GM21390 (cell line): ENCODE data around the gene TPCN2.

Experiments used
- ATAC-seq: cut with Tn5 transposase; IDR thresholded peaks from one replicate; pipeline ENCODE4 v1.9.1; 2021; ENCODE audit not compliant: unreplicated experiment

The TPCN2 gene

DNA sequence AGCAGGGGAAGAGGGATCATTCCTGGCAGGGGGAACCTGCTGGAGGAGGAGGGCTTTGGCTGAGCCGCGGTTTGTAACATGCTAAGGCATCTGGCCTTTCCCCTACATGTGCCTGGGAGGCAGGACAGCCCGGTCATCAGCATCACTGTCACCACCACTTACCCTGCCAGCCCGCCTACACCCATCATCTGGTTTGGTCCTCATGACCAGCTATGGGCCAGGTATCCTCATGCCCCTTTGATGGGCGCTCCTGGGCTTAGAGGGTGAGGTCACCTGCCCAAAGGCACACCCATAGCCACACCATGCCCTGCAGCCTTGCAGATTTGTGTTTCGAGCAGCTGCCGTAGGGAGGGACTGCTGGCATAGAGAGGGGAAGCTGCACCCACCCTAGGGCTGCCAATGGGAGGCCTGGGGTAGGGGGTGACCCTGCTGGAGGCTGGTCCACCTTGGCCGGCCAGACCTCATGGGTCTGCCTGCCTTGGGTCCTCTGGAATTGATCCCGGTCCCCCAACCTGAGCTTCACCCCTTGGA lies 38.3 kb upstream of the TPCN2 start:
- no peak for ATAC-seq

DNA sequence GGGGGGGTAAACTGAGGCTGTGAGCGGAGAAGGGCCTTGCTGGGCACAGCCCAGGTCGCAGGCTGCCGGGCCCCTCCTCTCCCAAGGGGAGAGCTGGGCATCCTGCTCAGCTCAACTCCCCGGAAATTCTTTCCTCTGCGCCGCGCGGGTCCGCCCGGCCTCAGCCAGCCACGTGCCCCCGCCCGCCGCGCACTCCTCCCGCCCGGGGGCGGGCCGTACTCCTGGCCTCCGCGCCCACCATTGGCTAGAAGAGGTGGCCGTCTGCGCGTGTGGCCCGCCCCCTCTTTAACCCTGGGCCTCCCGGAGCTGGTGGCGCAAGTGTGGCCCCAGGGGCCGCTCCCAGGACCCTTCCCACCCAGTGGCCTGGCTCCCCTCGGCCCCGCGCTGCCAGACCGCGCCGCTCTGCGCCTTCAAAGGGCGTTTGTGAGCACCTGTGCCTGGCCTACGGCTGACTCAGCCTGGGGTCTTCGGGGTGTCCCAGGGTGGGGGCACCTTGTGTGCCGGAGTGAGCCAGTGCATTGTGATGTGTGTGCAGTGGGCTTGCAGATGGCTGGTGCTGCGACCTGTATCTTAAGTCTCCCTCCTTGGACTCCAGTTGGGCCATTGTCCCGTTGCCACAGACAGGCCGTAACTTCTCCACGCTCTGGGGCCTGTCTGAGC lies 37.6 kb upstream of the TPCN2 start:
- ATAC-seq, result no peak

DNA sequence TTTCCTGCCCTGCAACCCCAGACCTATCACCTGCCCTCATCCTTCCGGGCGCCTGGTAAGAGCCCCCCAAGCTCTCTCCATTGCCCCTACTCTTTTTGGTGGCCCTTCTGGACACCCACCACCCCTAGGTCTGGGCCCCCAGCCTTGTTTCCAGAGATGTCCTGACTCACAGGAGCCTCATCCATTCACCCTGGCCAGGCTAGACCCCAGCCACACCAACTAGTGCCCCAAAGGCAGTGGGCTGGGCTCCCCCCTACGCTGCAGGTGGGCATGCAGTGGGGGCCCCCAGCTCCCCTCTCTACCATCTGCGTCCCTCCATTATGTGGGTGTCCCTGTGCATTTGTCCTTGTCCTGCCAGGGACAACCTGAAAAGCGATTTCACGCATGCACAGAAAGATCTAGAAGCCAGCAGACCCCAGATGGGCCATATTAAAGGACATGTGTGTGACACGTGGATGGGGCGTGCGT lies 37.1 kb upstream of the TPCN2 start:
- ATAC-seq, result no peak

DNA sequence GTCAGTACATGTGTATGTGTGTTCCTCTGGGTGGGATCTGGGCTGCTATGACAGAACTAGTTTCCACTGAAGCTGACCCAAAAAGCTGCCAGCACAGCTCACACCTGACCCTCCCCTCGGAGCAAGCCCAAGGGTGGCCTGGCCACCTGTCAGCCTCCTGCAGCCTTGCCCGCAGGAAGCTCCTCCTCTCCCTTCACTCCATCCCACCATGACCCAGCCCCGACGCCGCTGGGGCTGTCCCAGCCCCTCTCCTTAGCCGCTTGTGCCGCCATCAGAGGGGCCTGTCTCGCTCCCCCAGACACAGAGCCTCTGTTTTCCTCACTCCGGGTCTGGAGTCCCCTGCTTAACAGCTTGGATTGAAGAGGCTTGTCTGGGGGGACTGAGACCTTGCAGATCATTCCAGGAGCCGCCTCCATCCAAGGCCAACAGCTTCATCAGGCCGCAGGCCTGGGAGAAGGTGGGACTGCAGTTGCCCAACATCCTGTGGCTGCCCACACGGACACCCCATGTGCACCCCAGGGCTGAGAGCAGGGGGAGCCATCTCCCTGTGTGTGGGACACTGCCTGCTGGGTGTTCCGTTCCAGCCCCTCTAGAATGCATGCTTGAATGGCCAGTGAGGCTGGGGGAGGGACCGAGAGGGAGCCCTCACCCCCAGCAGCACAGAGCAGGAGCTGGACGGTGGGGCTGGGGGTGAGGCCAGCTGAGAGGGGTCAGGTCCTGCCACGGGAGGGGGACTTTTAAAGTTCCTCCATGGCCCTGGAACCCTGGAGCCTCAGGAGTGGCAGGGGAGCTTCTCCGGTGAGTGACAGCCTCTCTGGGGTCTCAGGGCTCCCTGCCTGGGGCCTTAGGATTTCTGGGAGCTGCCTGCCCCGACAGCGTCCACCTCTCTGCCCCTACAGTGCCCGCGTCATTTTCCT lies 36.4 kb upstream of the TPCN2 start:
- no peak for ATAC-seq

DNA sequence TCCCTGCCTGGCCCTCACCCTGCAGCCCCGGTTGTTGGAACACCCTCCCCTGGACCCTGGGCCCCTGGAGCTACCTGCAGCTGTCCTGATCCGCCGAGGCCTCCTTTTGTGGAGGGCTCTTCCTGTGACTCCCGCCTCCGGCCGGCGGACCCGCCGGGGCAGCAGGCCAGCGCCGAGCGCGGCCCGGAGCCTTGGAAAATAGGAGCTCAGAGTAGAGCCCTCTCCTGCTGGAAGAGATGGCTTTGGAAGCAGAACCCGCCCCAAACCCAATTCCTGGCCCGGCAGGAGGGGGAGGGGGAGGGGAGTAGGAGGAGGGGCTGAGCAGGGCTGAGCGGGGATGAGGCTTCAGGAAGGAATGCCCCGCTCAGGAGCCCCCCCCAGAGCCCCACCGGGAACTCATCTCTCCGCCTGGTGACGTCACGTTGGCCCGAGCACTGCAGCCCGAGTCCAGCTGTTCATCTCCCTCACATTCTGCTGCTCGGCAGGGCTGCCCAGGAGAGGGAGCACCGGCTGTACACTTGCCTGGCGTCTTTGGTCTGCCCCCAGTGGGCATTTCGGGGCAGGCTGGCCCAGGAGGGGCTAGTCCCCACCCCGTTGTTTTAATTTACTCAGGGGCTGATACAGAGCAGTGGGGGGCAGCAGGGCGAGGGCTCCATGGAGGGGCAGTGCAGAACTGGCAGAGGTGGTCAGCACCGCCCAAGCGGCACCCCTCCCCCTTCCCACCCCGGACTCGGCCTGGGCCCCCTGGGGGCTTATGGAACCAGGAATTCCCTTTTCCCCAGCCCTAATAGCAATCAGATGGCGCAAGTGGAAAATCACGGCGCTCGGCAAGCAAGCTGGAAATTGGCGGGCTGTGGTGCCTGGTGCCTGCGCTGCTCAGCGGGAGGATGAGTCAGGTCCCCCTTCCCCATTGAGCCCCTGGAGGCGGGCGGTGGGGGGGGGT lies 35.5 kb upstream of the TPCN2 start, which contains the start of gene MRGPRF:
MRGPRF (minus strand) TSS at position 238 of the 943 bp plus-strand sequence. CDS start 3,345 bp downstream, outside the sequence.
- ATAC-seq, result no peak

DNA sequence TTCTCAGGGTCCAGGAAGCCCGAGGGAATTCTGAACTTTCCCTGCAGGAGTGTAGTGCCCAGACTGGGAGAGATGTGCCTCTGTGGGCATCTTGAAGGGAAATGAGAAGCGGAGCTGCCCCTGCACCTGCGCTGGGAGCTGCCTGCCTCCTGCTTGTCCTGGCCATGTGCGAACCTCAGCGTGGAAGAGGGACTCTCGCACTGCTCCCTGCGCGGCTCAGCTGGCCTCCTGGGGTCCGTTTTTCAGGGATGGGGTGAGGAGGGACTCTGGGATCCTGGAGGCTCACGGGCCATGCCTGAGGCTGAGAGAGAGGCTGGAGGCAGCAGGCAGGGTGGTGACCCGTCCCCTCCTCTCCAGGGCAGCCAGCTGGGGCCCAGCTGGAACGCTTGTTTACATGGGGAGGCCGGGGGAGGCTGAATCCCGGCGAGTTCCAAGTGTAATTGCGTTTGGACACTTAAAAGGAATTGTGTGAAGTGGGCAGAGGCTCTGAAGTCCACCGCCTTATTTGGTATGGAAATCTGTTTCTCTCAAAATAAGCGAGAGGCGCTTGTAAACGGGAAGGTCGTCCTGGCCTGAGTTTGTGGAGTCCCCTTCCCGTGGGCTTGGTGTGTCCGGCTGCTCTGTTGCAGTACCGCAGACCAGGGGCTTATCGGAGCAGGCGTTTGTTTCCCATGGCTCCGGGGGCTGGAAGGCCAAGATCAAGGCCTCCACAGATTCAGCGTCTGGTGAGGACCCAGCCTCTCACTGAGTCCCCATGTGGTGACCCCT lies 34.5 kb upstream of the TPCN2 start:
- ATAC-seq, result no peak

DNA sequence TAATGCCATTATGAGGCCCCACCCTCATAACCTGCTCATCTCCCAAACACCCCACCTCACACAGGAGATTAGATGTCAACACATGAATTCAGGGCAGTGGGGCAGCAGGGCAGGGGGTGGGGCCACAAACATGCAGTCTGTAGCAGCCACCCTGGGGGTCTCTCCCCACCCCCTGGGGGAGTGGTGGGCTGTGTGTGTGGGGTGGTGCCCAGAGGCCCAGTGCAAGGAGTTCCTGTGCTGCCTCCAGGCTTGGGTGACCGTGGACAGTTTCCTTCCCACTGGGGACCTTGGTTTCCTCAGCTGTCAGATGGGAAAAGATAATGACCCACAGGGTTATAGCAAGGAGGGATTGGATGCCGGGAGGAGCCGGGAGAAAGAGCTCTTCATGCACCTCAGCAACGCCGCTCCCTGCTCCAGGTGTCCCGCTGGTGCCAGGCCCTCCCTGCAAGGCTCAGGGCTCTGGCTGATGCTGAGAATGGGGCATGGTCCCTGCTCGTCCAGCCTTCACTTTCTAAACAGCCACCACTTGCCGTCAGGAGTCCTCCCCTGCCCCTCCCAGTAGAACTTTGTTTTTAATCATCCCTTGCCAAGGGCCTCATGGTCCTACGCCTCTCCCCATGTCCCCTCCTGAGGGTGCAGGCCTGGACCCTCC lies 33.7 kb upstream of the TPCN2 start:
- ATAC-seq, result no peak

DNA sequence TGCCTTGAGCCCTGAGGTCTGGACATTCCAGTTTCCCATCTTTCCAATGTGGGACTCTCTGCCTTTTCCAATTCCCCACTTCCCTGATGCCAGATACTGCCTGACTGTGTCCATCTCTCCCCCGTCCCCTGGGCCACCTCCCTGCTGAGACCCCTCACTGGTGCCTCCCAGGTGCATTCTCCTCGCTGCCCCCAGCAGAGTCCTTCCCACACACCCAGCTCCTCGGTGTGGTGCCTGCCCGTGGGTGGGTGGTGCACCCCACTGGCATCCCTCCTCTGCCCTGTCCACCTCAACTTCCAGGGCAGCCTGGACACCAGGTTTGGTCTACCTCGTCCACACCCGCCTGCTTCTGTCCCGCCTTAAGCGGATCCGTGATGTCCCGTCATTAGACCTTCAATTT lies 30.8 kb upstream of the TPCN2 start:
- ATAC-seq, result no peak

DNA sequence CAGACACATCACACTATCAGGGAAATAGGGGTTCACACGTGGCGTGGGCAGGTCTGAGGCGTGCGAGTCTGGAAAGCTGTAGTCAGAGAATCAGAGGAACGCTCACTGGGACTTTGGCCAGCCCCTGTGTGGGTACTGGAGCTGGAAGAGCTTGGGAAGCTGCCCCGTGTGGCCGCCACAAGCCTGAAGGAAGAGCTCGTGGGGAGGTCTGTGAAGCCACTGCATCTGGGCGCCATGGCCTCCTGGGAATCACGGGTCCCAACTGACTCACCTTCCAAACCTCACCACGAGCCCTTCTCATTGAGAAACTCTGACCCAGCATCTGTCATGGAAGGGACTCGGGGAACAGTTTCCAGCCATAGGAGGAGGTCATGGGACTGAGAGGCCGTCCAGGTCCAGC lies 29.8 kb upstream of the TPCN2 start:
- ATAC-seq, result no peak

DNA sequence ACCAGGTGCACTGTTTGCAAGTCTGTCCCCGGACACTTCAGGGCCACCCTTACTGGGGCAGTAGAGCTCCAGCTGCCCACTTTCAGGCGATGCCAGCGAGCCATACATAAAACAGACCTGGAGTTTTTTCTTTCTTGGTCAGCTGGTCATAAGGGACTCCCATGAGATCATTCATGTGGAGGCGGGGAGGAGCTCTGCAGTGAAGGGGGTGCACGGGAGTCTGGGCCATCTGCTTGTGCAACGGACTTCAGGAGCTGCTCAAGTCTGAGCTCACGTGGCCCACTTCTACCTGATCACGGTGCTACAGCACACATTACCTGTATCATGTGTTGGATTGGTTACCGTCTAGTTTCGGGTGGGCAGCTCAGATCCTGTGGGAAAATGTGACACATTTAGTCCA lies 26.5 kb upstream of the TPCN2 start:
- ATAC-seq, result no peak

DNA sequence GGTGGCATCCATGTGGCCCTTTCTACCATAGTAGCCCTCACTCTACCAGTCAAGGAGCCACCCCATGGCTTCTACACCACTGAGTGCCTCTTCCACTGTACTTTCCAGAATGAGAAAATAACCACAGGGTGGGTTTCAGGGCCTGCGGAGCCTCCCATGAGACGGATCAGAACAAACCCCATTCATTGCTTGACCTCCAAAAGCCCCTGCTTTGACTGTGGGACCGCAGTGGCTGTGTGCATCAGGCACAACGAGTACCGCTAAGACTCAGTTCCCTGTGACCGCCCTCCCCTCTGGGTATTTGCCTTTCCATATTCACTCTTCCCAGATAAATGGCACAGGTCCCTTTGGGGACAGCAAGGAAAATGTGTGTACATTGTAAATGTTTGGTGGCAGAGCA lies 24.2 kb upstream of the TPCN2 start:
- ATAC-seq, result no peak

DNA sequence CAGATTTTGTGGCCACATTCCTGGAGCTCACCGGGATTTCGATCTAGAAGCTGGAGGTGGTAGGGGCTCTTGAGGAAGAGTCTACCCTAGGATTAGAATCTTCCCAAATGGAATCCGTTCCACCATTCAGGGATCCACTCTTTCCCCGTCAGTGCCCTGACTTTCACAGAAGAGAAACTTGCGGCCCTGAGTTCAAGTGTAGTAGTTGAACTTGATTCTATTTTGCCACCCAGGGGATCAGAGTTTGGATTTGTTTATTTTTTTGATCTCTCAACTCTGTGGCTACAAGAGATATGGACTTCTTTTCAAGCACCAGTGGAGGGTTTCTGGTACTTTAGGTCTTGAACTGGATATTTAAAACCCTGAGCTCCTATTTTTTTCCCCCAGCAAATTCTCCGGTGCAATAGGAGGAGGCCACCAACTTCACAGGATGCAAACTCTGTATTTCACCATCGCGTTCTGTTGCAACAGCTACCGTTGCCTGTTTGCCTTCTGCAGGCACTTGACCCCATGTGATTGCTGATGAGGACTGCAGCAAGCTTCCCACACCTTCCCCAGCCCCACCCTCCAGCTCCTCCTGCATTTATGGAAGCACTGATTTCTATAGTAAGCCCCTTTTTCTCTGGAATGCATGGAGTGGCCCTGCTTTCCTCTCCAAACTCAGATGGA lies 20.9 kb upstream of the TPCN2 start:
- ATAC-seq, result no peak

DNA sequence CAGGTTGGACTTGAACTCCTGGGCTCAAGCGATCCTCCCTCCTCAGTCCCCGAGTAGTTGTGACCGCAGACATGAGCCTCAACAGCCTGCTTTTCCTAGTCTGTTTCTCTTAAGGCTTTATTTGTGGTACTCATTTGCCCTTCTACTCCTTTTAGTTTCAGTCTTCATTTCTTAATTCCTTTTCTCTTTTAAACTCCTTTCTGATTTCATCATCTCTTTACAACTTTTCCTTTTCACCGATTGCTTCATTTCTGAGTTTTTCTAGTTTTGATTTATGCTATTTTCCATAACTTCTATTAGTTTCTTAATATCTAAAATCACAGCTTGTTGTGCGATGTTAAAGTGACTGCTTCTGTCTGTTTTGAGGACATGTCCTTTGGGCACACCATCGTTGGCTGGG lies 18.4 kb upstream of the TPCN2 start:
- no peak for ATAC-seq

DNA sequence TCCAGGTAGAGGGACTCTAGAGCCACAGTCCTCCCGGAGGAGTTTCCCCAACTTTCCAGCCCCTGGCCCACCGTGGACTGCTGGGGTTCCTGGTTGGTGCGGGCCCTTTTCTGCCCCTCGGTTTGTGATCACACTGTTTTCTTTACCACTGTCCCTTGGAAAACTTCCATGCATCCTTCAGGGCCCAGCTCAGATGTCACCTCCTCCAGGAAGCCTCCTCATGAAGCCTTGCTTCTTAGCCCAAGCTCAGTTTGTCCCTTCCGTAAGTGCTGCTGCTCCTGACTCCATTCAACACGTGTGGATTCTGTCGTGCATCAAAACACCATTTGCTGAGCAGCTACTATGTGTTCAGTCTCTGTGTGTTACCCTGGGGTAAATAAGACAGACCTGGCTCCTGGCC lies 15.9 kb upstream of the TPCN2 start:
- ATAC-seq, result no peak

DNA sequence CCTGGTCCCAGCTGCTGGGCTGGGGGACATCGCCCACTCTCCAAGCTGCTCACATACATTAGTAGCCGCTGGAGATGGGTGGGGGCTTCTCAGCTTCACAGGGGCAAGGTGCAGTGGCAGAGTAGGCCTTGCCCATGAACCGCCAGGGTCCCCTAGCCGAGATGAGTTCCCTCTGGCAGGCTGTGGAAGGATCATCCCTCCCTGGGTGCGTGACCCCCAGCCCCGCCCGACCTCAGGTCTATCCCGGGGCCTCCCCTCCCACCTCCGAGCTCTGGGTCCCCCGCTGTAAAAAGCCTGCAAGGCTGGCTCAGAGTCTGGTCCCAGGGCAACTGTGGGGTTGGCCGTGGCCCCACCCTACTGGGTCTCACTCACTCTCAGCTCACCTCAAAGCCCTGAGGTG lies 15.3 kb upstream of the TPCN2 start:
- no peak for ATAC-seq

DNA sequence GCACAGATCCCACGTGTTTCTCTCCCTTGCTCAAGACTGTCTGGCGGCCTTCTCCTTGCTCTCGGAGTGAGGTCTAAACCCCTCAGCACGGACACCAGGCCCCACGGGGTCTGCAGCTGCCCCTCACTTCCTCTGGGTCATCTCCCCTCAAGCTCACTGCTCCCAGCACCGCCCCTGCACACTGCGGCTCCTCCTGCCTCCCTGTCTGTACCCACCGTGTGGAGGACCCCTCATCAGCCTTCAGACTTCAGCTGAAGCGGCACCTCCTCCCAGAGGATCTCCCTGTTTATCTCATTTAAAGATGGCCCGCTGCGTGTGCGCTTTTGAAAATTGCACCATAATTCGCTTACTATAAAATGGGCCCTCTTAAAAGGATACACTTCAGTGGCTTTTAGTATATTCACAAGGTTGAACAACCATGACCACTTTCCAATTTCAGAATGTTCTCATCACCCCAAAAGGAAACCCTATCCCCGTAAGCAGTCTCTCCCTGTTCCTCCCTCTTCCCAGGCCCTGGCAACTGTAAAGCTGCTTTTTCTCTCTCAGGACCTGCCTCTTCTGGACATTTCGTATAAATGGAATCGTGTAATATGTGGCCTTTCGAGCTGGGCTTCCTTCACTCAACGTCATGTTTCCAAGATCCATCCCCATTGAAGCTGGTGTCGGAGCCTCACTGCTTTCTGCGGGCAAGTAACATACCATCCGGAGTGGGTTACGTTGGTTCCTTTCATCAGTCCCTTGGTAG lies 14.4 kb upstream of the TPCN2 start:
- ATAC-seq, result no peak

DNA sequence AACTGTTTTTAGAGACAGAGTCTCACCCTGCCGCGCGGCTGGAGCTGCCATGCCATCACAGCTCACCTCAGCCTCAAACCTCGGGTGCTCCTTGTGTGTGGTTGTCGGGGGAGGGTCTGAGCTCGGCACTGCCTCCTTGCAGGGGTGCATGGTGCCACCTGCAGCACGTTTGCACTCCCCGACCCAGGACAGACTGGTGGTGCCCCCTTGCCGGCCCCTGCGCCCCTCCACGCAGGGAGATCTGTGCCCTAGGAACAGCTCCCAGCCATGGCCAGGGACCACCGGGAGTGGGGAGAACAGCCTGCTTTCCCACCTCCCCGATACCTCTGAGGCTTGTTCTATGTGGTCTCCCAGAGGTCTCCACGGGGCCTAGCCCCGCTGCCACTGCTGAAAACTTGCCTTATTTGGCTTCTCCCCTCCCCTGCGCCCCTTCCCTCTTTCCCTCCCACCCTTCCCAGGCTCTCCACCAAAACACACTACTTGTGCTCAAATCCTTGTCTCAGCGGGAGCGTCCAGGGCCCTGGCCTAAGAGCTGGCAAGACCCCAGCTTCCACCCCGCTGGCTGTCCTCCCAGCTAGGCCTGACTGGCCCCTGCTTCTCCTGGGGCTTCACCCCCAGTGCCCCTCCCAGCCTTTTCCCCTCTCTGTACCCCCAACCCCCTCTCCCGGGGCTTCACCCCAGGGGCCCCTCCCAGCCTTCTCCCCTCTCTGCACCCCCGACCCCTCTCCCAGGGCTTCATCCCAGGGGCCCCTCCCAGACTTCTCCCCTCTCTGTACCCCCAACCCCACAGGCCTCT lies 13.4 kb upstream of the TPCN2 start:
- no peak for ATAC-seq

DNA sequence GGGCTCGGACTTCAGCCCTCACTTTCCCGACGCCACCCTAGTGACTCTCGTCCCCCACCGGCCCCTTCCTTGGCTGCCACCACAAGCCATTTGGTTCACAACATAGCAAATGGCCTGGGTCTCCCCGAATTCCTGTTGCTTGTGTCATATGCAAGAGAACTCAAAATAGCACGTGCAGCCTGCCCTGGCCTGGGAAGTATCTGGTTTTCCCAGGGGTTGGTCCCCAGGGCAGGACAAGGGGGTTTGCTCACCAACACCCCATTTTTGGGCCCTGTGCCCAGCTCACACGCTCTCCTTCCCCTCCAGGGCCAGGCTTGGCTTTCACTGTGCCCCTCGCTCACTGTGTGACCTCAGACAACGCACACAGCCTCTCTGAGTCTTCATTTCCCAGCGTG lies 12.8 kb upstream of the TPCN2 start:
- no peak for ATAC-seq
